GF-D8 (cell line): ENCODE data around the gene PLEKHM3.
"Not testable (repeated sequence)": the region's sequence is repeated elsewhere in the genome, so short reads cannot be mapped to it uniquely, and the experiment has no call there.

ENCODE experiments used
- DNase-seq: peaks from one replicate; lab custom pipeline; 2025; lab: John Stamatoyannopoulos, UW

The PLEKHM3 gene

GRCh38 chr2:207819839-207820784, 205.2 kb downstream of the PLEKHM3 start:
- DNase-seq, result no peak

- no peak for DNase-seq
These were observed 206.1 kb downstream of the PLEKHM3 start for GRCh38 chr2:207819021-207819797.

- DNase-seq, result no peak
These were observed 208.8 kb downstream of the PLEKHM3 start for GRCh38 chr2:207816546-207816945.

DNA sequence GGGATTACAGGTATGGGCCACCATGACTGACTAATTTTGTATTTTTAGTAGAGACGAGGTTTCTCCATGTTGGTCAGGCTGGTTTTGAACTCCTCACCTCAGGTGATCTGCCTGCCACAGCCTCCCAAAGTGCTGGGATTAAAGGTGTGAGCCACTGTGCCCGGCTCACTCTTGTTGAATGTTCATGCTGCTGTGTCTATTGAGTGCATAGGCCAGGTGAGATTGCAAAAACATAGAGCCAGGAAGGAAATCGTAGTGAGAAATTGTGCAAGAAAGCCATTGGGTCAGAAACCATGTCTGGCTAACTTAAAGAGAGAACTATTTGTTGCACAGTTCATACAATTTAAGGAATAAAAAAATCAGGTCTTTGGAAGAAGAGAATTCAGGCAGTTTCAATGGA, 210.1 kb downstream of the PLEKHM3 start:
- DNase-seq, result no peak

DNA sequence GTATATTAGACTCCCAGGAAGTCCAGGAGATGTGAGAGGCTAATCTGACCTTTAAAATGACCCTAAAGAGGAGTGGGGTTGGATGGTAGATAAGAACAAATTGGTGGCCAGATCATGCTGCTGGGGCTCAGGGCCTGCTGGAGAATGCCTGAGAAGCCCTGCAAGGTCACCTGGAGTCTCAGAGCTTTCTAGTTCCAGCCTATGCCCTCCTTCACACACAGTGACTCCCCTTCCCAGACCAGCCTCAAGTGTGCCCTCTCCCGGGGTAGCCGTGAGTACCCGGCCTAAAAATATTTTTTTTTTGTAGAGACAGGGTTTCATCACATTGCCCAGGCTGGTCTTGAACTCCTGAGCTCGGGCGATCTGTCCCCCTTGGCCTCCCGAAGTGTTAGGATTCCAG, 211.4 kb downstream of the PLEKHM3 start:
- no peak for DNase-seq

GRCh38 chr2:207813221-207813916, 212.0 kb downstream of the PLEKHM3 start:
- DNase-seq, result no peak

DNA sequence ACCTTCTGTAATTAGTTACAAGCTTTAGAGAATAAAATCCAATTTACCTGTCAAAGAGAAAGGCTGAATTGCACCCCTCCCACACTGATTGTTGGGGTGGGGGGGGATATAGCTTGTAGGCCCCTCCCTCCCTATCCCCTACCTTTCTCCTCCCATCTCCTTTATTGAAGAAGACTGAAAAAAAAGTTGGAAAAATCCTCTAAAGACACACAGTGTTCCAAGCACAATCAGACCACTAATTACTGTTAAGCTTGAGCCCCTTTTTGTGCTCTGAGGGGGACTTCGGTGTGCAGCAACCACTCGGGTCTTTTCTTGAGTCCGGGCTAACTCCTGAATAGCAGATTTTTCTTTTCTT, 212.6 kb downstream of the PLEKHM3 start:
- DNase-seq, result no peak

DNA sequence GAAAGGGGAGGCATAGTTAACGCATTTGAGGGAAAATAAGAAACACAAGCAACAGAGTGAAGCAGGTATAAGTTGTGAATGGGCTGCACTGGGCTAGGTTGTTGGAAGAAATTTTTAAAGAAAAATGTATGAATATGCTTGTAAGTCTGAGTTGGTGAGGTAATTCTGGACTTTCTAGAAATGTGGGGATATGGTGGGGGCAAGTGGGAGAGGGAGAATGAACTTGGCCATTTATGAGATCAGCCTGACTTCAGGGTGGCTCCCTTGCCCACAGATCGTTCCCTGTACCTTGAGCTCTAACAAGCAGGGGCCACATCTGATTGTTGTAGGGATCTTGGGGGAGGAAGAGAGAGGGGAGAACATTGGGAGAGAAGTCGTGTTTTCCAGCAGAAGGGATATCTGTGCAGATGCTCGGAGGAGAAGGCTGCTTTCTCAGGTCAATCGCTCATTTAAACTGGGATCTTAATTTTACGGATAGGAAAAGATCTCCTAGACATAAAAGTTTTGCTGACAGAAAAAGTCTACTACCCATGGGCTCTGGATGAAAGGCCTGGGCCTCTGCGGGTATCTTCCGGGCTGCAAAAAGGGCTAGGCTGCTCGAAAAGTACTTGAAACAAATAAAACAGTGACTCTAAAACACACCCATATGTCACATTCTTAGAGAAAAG, 213.1 kb downstream of the PLEKHM3 start:
- no peak for DNase-seq

DNA sequence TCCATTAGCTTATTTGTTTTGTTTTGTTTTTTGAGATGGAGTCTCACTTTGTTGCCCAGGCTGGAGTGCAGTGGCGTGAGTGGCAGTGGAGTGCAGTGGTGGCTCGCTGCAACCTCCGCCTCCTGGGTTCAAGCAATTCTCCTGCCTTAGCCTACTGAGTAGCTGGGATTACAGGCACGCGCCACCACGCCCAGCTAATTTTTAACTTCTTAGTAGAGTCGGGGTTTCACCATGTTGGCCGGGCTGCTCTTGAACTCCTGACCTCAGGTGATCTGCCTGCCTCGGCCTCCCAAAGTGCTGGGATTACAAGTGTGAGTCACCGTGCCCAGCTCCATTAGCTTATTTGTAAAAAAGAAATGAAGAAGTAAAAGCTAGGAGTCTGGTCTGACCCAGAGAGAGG, 213.7 kb downstream of the PLEKHM3 start:
- DNase-seq, result not testable (repeated sequence)

DNA sequence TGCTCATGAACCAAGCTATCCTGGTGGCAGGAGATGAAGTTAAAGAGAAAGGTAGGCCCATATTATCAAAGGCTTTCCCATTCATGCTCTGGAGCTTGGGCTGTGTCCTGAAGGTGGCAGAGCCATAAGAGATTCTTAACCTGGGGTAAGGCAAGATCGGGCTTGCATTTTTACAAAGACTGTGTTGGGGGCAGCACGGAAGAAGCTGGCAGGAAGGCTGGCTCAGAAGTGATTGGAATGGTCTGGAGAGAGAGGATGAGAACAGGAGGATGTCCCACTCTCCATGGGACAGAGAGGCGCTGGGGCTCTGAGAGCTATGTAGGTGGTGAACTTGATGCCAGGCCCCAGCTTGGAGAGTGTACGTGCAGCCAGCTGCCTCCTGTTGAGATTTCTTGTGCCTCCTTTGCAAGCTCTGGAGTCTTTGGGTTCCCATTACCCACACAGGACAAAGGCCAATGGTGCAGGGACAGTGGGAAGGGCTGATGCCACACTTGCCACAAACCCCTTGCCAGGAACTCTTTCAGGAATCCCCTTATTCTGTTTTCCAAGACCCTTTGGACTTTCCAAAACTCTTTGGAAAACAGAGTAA, 215.0 kb downstream of the PLEKHM3 start:
- no peak for DNase-seq

DNA sequence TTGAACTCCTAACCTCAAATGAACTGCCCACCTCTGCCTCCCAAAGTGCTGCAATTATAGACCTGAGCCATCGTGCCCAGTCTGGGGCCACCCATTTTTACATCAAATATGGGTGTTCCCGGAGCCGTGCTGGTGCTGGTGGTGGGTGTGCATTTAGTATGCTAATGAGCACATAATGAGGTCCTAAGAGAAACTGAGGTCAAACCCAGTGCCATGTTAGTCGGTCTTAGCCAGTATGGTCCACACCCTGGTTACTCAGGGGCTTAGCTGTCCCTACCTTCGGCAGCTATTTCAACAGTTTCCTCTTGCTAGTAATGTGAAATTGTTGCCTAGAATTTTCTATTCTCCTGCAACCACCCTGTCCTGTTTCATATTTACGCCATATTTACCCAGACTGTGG, 217.2 kb downstream of the PLEKHM3 start:
- DNase-seq, result no peak

GRCh38 chr2:207807516-207807915, 217.8 kb downstream of the PLEKHM3 start:
- DNase-seq, result no peak

- DNase-seq, result no peak
These were observed 219.6 kb downstream of the PLEKHM3 start for GRCh38 chr2:207805566-207806226.

DNA sequence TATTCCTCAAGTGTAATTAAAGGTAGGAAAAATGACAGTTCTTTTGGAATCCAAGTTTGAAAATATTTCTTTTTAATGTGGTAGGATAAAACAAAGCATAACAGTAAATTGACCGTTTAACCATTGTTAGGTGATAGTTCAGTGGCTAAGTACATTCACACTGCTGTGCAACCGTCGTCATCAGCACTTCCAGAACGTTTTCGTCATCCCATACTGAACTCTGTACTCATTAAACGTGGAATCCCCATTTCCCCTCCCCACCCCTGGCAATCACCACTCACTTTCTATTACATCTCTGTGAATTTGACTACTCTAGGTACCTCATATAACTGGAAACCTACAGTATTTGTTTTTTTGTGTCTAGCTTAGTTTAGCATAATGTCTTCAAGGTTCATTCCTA, 222.7 kb downstream of the PLEKHM3 start:
- DNase-seq, result no peak

GRCh38 chr2:207801259-207801658, 224.1 kb downstream of the PLEKHM3 start:
- no peak for DNase-seq

- DNase-seq, result no peak
These were observed 228.6 kb downstream of the PLEKHM3 start for GRCh38 chr2:207796585-207797350.

DNA sequence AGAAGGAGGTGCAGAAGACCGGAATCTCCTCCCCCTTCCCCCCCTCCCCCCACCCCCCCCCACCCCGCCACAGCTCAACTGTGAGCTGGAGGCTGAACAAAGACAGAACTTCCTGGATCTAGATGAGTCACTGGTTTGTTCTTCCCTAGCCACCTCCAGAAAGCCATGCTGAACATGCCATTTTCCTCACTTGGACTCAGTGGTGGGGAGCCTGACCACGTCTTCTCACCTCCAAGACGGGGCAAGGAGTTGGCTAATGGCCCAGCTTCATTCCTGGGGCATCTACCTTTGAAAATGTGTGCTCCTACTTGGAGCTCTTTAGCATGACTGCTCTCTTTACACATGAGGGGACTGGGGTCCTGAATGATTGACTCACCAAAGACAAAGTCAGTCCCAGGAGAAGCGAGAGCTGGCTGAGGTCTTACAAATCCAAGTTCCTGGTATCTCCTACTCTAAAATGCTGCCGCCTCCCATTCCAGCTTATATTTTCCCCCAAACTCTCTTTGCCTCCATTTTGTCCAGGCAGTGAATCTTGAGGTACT, 233.0 kb downstream of the PLEKHM3 start:
- DNase-seq, result peak; percentile 20

DNA sequence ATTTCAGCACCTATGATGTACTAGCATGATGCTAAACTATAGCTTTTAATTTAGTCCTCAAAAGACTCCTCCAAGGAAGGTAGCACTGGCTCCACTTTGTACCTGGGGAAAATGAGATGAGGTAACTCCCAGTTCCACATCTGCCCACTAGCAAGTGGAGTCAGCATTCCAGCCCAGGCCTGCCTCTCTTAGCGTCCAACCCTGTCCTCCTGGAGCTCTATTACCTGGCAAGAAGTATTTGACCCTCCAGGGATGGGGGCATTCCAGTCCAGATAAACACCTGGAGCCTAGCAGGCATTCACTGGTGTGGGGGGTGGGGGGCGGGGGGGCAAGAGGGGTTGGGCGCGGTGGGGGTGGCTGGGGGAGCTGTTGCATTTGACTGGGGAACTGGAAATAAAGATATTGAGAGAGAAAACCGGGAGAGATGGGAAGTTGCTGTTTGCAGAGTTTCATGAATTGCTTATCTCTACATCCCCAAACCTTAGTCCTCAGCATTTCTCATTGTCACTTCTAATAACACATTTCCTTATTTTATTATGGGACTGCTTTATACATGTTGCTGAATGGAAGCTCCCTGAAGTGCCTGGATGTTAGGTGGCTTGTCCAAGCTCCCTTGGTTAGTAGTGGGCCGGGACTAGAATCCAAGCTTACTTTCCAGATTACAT, 233.6 kb downstream of the PLEKHM3 start:
- DNase-seq, result no peak

- no peak for DNase-seq
These were observed 234.4 kb downstream of the PLEKHM3 start for GRCh38 chr2:207790898-207791297.
